SKM-1 (cell line): ENCODE data around the gene GTF2H2.
"Not testable (repeated sequence)": the region's sequence is repeated elsewhere in the genome, so short reads cannot be mapped to it uniquely, and the experiment has no call there.

Experiments
- DNase-seq: peaks from one replicate; lab custom pipeline; 2025; ENCODE audit not compliant: unreplicated experiment; lab: John Stamatoyannopoulos, UW

The GTF2H2 gene

DNA sequence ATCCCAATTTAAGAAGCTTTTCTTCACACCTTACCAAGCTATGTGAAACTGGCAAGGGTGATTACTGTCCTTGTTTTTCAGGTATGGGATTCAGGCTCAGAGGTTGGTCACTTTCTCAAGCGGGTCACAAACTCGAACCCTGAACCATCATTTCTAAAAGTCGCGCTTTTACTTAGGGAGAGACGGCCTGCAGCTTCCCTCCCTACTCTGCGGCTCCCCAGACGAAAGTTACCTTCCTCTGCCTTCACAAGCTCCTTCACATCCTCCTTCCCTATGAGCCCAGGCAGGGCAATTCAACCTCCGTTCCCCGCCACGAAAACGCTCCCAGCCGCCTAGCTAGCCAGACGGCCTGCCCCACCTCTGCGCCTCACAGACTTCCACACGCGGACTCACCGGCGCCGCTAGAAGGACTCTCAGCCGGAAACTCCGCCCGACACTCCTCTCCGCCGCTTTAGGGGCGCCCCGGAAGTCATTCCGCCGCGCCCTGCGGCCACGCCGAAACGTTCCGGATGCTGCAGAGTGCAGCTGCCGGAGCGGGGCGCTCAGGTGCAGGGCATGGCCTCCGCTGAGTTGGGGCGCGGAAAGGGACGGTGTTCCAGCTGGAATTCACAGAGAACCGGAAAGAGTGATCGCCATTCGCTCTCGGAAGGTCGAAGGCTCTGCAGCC lies at the start of gene GTF2H2:
Gene GTF2H2 (minus strand): TSS at position 415 of the 667 bp plus-strand sequence. CDS start 4,913 bp downstream, outside the sequence.
- DNase-seq, result not testable (repeated sequence)

GRCh38 chr5:71109730-71110275 lies 42.3 kb upstream of the GTF2H2 start:
- not testable (repeated sequence) for DNase-seq

DNA sequence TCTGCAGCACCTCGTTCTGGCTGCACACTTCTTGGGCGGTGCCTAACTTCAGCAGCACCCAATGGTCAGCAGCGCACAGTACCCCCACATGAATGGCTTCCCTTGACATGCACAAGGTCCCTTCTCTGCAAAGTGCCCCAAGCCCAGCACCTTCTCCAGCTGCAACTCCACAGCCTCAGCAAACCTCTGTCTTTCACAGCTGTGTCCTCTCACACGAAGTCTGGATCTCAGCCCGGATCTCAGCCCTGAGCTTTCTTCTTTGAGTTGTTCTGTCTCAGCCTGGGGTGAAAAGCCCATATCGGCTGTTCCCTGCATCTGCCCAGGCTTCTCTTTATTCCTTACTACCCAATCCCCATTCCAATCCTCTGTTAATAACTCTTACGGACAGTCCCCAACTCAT lies 32.5 kb upstream of the GTF2H2 start:
- not testable (repeated sequence) for DNase-seq

- not testable (repeated sequence) for DNase-seq
Observed at GRCh38 chr5:71097930-71098203, 30.4 kb upstream of the GTF2H2 start.

- not testable (repeated sequence) for DNase-seq
Observed at GRCh38 chr5:71097173-71097929, 29.9 kb upstream of the GTF2H2 start.

DNA sequence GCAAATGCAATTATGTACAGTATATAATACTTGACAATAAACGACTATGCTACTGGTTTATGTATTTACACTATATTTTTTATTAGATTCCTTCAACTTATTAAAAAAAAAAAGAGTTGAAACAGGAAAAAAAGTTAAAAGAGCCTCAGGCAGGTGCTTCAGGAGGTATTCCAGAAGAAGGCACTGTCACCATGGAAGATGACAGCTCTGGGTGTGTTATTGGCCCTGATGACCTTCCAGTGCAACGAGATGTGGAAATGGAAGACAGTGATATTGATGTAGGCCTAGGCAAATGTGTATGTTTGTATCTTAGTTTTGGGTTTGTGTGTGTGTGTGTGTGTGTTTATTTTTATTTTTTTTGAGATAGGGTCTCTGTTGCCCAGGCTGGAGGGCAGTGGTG lies 22.3 kb upstream of the GTF2H2 start:
- not testable (repeated sequence) for DNase-seq

DNA sequence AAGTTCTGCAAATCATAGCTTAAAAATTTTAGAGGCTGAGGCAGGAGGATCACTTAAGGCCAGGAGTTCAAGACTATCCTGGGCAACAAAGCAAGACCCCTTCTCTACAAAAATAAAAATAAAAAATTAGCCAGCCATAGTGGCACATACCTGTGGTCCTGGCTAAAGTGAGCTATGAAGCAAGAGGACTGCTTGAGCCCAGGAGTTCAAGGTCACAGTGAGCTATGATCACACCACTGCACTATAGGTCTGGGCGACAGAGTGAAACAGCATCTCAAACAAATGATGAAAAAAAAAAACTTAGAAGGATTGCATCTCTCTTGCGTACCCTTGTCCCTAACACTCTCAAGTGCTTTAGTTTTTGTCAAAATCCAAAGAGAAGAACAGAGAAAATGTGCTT lies 21.3 kb upstream of the GTF2H2 start:
- not testable (repeated sequence) for DNase-seq

GRCh38 chr5:71086145-71086544 lies 18.7 kb upstream of the GTF2H2 start:
- not testable (repeated sequence) for DNase-seq

DNA sequence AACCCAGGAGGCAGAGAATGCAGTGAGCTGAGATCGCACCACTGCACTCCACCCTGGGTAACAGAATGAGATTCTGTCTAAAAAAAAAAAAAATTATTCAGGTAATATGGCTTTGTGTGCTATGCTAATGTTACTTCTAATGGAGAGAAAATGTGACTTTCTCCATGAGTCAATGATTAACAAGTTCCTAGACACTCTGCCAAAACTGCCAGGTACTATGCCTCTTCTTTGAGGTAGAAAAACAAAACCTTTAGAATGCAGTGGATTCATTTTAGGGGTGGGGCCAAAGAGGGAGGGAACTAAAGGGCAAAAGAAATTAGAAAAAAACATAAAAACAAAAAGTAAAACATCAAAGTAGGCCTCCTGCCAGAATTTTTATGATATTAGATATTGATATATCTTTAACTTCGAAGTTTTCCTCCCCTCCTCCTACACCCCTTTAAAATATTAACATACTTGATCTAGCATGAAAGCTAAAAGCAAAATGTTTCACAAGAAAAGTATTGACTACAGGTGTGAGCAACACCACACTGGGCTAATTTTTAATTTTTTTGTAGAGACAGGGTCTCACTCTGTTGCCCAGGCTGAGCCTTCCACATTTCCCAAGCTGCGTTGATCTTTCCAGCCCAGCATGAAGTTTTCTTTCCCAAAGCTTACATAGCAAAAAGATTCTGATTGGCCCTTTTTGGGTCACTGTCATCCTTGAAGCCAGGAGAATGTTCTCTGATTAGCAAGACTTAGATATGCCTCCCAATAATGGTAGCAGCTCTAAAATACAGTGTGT lies 17.0 kb upstream of the GTF2H2 start:
- DNase-seq, result not testable (repeated sequence)

- not testable (repeated sequence) for DNase-seq
Observed at GRCh38 chr5:71082898-71083297, 15.4 kb upstream of the GTF2H2 start.

- not testable (repeated sequence) for DNase-seq
Observed at GRCh38 chr5:71082340-71082739, 14.9 kb upstream of the GTF2H2 start.

DNA sequence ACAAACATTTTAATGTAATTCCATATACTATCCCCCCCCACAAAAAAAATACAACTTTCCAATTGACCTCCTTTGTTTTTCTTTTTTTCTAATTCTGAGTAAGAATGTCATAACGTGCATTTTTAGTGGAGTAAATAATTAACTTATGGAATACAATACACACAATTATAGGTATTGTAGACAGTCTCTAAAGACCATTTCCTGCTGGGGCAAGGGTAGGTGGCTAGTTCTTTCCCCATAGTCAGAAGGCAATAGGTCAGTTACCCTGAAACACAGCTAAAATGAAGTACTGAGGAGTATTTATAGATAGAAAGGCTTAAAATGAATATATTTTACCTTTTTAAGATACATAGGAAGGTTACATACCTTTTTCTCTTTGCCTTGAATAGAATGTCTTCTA lies 6.2 kb downstream of the GTF2H2 start:
- not testable (repeated sequence) for DNase-seq

DNA sequence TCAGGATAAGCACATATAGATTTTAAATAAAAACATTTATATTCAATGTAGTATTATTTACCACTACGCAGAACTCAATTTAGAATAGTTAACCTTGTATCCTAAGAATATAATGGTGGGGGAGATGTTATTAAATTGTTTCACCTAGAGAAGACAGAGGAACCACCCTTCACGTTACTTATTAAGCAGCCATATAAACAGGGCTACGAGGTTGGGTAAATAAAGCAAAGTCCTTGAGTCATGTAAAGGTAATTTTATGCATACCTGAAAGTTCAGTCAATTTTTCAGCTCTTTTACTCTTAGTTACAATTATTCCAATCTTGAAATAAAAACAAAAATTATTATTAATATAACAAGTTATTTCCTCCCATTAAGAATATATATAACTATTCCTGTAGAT lies 8.1 kb downstream of the GTF2H2 start:
- not testable (repeated sequence) for DNase-seq

GRCh38 chr5:71044808-71045207 lies 22.7 kb downstream of the GTF2H2 start:
- not testable (repeated sequence) for DNase-seq

DNA sequence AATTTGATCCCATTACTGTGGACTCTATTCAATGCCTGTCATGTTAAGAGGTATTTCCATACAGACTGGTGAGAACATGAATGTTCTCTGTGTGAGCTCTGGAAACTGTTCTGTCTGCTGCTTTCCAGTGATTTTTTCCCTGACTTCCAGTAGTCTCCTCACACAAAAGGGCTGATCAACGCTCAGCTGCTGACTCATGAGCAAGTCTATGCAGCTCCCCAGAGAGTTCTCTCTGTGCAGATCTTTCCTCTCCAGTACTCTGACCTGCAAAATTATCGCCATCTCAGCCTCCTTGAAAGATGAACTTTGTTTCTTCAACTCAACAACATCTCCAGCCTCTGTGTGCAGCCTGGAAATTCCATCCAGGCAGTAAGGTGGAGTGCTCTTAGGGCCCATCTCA lies 23.3 kb downstream of the GTF2H2 start:
- not testable (repeated sequence) for DNase-seq

DNA sequence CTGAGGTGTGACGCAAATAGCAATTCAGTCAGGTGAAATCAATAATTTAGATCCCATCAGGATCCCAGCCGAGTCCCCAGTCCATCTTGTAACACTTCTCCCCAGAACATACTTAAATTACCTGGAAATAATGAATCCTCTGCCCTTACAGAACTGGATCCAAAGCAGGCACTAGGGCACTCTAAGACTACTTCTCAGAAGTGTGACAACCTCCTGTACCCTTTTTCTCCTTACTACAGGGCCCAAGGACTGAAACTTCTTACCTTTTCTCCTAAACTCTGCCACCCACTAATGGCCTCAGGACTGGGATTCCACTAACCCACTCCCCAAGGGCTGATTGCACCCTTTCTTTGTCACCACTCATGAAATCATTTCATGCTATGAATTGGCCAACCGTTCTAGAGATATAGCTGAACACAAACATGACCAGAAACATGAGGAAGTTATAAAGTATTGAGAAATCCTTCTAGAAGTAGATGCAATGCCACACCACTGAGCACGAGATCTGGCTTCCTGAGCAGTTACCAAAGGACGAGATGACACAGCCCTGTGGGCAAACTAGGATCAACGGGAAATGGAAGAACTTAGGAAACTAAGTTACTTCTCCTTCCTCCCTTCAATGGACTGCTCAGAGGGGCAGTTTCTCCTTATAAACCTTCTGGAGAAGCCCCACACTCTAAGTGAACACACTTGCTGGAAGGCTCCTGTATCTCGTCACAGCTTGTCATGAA lies 36.3 kb downstream of the GTF2H2 start:
- DNase-seq, result not testable (repeated sequence)

DNA sequence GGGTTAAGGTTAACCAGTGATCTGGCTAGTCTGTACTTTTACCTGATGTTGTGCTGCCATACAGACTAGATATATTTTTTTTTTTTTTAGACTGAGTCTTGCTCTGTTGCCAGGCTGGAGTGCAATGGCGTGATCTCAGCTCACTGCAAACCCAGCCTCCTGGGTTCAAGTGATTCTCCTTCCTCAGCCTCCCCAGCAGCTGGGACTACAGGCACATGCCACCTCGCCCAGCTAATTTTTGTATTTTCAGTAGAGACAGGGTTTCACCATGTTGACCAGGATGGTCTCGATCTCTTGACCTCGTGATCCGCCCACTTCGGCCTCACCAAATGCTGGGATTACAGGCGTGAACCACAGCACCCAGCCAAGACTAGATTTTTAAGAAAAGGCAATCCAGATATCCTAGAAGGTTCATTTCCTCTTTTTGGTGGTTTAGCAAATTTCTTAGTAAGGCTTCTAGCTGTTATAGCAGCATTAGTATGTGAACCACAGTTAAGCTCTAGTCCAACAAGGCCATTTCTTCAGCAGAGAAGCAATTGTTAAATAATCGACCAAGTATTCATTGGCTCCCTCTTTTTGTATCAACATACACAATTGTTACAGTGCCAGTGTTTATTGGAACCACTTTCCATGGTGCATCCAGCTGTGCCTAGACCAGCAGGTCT lies 42.1 kb downstream of the GTF2H2 start, which contains the start of gene NAIP:
Gene NAIP (minus strand): TSS at position 51 of the 665 bp plus-strand sequence. CDS start 12,424 bp downstream, outside the sequence.
- not testable (repeated sequence) for DNase-seq

DNA sequence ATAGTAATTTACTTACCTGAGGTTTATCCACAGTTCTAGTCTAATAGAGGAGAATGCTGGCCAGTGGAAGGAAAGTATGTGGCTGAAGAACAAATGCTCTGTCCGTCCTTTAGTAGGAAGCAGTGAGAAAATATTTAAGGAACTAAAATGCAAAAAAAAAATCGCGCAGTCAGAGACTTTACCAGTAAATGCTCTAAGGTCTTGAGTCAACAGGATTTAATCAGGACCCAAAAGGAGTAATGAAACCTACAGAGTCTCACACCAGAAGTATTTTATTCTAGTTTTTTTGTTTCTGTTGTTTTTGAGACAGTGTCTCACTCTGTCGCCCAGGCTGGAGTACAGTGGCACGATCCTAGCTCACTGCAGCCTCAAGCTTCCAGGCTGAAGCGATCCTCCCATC lies 46.8 kb downstream of the GTF2H2 start:
- not testable (repeated sequence) for DNase-seq

DNA sequence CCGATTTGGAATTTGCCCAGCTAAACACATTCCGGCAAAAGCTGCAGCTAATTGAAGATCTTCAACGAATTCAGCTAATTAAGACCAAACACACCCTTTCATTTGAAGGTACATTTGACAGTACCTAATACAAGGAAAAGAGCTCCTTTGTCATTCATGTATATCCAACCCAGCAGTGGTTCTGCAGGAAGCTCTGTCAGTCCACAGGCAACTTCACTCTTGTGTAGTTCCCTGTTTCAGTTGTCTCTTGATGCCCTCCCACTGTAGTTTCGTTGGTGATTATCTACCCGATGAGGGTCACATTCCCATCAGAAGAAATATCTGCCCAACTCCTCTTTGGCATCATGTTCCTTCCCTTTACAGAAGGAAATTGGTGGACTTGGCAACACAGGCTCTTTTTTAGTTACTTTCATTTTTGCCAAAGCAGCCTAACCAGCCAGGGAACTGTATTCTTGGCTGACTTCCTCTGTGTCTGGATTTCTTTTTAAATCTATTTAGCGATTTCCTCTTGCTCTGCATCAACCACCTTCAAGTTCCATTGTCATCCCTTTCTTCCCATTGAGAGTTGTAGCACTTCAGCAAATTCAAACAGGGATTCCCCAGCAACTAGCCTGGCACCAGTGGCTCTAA lies 49.0 kb downstream of the GTF2H2 start:
- not testable (repeated sequence) for DNase-seq

- no peak for DNase-seq
Observed at GRCh38 chr5:71014176-71014575, 53.3 kb downstream of the GTF2H2 start.
